Large intestine (tissue), 3 donors: ENCODE data around the gene FABP2. TPM values are rescaled to one million over a fixed set of nuclear protein-coding genes. Genes with fewer than 3 reads are reported as not detected.
"Not testable (repeated sequence)": the region's sequence is repeated elsewhere in the genome, so short reads cannot be mapped to it uniquely, and the experiment has no call there.

Experiments
- DNase-seq, 2 donors: peaks; one replicate each; pipeline versions ENCODE4 v3.0.0 to v3.0.0-alpha.2; 2013
- H3K27ac ChIP-seq: one replicate; pipeline ENCODE4 v1.5.1; 2013; ENCODE audit warnings: low read length
- H3K27me3 ChIP-seq: 2 replicates; pipeline ENCODE4 v1.6.1; 2013; ENCODE audit warnings: low read length; ENCODE audit not compliant: control insufficient read depth, insufficient read depth
- H3K36me3 ChIP-seq: 2 replicates; pipeline ENCODE4 v1.6.1; 2013; ENCODE audit warnings: low read length; ENCODE audit not compliant: control insufficient read depth, insufficient read depth
- H3K4me1 ChIP-seq: one replicate; pipeline ENCODE4 v1.6.1; 2013; ENCODE audit warnings: low read length; ENCODE audit not compliant: control insufficient read depth, insufficient read depth
- H3K4me3 ChIP-seq: one replicate; pipeline ENCODE4 v1.5.1; 2013; ENCODE audit warnings: low read length
- H3K9me3 ChIP-seq: one replicate; pipeline ENCODE4 v1.6.1; 2013; ENCODE audit warnings: mild to moderate bottlenecking, low read depth, low read length, moderate library complexity; ENCODE audit not compliant: control insufficient read depth
- WGBS: methylation state at CpG from one replicate; pipeline ENCODE4 v1.1.5; 2013; ENCODE audit warnings: low lambda C conversion rate; ENCODE audit not compliant: insufficient coverage; 5-methylcytosine and 5-hydroxymethylcytosine counted together
- polyA plus RNA-seq: library from polyadenylated mRNA; unstranded; fragments of 120-200 nt; gene quantifications from one replicate; pipeline ENCODE4 v1.2.1, GENCODE V29; 2013

FABP2 gene
- polyA plus RNA-seq, 1 donor, result 146 TPM

DNA sequence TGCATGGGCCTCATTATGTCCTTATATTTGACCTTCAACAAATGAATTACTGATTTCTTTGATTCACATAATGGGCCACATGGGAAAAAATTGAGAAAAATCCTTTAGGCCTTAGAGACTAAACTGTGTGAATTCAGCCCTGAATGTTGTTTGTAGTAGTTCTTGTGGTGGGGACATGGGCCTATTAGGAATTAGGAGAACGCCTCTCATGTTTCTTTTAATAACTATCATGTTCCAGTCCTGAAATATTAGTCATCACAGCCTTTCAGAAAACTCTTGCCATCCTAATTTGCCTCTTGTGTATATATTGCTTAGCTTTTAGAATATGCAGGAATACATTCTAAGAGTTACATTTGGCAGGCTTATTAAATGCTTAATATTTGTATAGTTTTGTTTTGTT is 34.1 kb upstream of the FABP2 start:
- not testable (repeated sequence) for H3K36me3 ChIP-seq, DNase-seq, H3K9me3 ChIP-seq, H3K27ac ChIP-seq, H3K4me3 ChIP-seq, H3K27me3 ChIP-seq, H3K4me1 ChIP-seq
- whole genome bisulfite sequencing, result no CpG with 5 or more reads among the region's 1 CpG

DNA sequence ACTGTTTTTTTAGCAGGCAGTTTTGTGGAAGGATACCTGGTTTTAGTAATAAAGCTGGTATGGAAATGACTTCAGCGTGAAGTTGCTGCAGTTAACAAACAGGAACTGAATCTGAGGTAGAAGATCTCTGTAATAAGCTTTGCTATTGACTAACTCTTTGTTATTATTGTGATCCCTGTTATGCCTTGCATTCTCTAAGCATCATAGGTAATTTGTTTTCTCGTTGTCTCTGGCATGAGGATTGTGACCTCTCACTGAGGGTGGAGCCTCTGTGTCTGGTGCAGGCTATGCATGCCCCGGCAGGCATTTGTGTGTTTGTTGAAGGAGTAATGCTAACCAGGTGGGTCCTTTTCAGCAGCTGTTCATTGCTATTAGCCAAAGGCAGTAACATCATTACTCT is 31.4 kb upstream of the FABP2 start:
- H3K27me3 ChIP-seq, H3K9me3 ChIP-seq, H3K27ac ChIP-seq, H3K4me1 ChIP-seq, DNase-seq, H3K36me3 ChIP-seq, H3K4me3 ChIP-seq: not testable (repeated sequence)
- WGBS, result no CpG with 5 or more reads among the region's 3 CpGs

DNA sequence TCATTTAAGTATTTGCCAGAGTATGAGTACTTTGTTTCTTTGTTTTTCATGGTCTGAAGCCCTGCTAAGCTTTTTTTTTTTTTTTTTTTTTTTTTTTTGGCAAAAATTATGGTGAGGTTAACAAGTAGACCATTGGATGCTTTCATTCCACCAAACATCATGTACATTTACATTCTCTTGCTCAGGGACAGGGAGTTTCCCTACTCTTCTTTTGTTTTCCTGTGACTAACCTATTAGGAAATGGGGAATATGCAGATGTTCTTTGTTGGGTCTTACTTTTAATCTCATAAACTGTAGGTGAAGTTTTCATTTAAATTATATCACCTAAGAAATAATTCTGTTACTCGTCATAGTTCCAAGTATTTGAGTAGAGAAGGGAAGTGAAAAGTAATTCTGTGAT is 26.2 kb upstream of the FABP2 start:
- H3K9me3 ChIP-seq, H3K27ac ChIP-seq, H3K4me3 ChIP-seq, DNase-seq, H3K36me3 ChIP-seq, H3K27me3 ChIP-seq, H3K4me1 ChIP-seq: not testable (repeated sequence)
- no CpG with 5 or more reads among the region's 1 CpG for WGBS

DNA sequence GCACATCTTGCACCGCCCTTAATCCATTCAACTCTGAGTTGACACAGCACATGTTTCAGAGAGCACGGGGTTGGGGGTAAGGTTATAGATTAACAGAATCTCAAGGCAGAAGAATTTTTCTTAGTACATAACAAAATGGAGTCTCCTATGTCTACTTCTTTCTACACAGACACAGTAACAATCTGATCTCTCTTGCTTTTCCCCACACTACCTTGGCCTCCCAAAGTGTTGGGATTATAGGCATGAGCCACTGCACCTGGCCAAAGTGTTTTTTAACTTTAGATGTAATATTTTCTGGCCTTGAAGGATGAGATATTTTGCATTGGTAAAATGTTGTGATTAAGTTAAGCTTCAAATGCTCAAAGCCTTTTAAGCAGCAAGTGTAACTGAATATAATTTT is 21.4 kb upstream of the FABP2 start:
- not testable (repeated sequence) for H3K9me3 ChIP-seq, H3K4me3 ChIP-seq, DNase-seq, H3K27me3 ChIP-seq, H3K36me3 ChIP-seq, H3K27ac ChIP-seq, H3K4me1 ChIP-seq
- WGBS, result no CpG with 5 or more reads among the region's 2 CpGs

DNA sequence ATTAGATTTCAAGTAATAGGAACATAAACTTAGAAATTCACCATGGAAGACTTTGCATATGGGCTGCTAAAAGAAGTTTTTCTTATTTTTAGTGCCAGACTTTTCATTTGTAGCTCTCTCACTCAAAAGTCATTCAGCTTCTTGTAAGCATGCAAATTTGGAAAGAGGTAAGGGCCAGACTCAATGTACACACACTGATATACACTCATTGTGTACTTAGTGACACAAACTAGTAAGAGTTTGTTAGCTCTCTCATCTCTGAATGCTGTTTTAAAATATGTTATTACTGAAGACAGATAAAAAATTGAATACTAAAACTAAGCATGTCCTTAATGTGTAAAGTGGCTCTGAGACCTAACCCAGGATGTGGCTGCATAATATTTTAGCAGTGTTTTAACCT is 18.0 kb upstream of the FABP2 start:
- H3K27me3 ChIP-seq, H3K4me3 ChIP-seq, H3K4me1 ChIP-seq, H3K36me3 ChIP-seq, H3K27ac ChIP-seq, DNase-seq, H3K9me3 ChIP-seq: not testable (repeated sequence)

DNA sequence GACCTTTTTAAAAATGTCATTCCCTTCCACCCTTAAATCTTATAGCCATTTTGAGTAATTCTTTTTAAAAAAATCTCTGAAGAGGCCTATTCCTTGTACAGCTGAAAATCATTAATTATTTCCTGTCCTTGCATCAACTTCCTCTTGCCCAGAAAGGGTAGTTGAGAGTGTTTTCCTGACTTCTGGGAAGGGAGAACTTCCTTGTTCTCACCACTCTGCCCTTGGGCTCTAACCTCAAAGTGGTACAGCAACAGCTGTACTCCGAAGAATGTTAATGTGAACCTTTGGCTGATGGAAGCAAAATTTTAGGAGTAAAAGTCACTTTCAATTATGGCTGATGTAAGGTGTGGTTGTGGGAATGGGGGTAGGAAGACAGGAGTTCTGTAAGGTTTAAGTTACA is 15.1 kb upstream of the FABP2 start:
- Histone ChIP-seq H3K4me1 (no peaks in the 10 kb centered on the region), H3K36me3 (no peaks in the 10 kb centered on the region), H3K4me3 (no peak overlapping the region), H3K27me3 (no peaks in the 10 kb centered on the region), H3K9me3 (no peaks in the 10 kb centered on the region), H3K27ac (no peak overlapping the region)
- no CpG with 5 or more reads among the region's 1 CpG for WGBS
- DNase-seq, result no peak

DNA sequence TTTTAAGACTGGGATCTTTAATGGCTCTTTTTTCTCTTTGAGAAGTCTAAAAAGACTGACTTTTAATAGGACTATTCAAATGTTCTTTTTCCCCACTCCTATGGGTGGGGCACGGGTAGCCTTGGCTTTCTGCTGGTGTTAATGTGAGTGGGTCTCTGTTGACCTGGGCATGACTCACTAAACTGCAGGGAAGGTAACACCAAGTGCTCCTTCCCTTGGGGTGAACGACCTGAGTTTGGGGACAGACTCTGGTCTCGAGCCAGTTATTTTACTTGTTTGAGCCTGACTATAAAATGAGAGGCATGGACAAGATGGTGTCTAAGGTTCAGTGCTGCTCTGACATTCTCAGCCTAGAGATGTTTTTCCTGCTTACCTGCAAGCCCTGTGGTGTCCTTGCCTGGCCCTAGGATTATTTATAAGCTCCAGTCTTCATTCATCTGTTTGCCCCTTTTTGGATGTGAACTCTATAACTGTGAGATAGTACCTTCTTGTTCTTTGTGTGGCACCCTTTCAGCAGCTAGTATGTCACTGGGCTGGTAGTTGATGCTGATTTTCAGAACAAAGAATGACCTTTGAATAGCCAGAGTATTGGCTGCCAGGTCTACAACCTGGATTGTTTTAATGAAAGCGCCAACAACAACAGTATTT is 14.5 kb upstream of the FABP2 start:
- 100% methylated on average over 1 of the region's 4 CpGs for WGBS
- H3K27me3 ChIP-seq, H3K9me3 ChIP-seq, H3K36me3 ChIP-seq, H3K4me3 ChIP-seq, H3K4me1 ChIP-seq, DNase-seq, H3K27ac ChIP-seq: not testable (repeated sequence)

DNA sequence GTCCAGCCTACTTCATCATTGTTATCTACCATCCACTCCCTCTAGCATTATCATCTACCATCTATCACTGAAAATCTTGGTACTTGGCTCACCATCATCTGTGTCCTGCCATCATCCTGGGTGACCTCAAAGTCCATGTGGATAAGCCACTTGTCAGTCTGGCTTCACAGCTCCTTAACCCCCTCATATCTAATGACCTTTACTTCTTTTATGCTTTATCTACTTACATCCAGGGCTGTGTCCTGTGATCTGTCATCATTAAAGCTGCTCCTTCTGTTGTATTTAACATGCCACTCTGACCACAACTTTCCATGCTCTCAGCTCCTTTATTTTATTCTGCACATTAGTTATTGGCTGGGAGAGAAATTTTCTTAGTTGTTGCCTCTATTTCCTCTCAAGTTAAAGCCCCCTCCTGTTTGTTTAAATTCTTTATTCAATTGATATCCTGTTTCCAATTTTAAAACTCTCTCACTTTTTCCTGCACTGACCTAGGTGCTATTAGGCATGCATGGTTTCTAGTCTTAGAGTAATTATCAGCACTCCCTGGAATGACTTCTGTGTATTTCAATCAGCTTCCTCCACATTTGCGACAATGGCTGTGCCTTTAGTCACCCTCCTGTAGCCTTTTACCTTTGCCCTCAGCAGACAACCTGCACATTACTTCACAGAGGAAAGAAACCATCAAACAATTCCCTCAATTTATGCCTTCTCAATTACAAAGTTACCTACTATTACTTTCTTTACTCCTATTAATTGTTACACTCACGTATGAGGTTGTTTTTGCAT is 8.1 kb upstream of the FABP2 start:
- H3K9me3 ChIP-seq, result no peaks in the 10 kb centered on the region
- DNase-seq, result peak; percentile 42 to 57
- no peaks in the 10 kb centered on the region for H3K4me1 ChIP-seq
- H3K27me3 ChIP-seq, result no peaks in the 10 kb centered on the region
- H3K27ac ChIP-seq, result peak overlapping the region; percentile 0
- H3K4me3 ChIP-seq, result no peak overlapping the region
- WGBS, result 100% methylated on average over 1 of the region's 2 CpGs
- no peaks in the 10 kb centered on the region for H3K36me3 ChIP-seq

DNA sequence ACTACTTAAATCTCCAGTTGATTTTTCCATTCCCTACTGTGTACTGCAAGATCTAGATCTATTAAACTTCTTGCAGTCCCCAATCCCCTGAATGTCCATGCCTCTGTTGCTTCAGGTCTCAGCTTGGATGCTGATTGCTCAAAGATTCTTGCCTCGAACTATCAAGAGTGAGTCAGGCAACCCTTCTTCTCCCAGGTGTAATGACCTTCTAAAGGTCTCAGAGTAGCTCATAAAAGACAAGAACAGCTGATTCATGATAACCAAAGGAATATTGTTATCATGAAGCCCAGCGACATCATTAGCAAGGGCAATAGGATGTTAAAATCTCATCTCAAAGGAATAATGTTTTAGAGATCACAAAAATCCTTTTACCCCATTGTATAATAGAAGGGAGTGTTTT is 6.8 kb upstream of the FABP2 start:
- no peaks in the 10 kb centered on the region for H3K9me3 ChIP-seq
- DNase-seq, result peak; percentile 39 to 68
- no peaks in the 10 kb centered on the region for H3K36me3 ChIP-seq
- H3K27me3 ChIP-seq, result no peaks in the 10 kb centered on the region
- H3K4me1 ChIP-seq, result peaks cover 2% of the 10 kb centered on the region
- no peak overlapping the region for H3K4me3 ChIP-seq
- peak overlapping the region; percentile 12 for H3K27ac ChIP-seq
- 33% methylated on average over 1 of the region's 2 CpGs for WGBS

DNA sequence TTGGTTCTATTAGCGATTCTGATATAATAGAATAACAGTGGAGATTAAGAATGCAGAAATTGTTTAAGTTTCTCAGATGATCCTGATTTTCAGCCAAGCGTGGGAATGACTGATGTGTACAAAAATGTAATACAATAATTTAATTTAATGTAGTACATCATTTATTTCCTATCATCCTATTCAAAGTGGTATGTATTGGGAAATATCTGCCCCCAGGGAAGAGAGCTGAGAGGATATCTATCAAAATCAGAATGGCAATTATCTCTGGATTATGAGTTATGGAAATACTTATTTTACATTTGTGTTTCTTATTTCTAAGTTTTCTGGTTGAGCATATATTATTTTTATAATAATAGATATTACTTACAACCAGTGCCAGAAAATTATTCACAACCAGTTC is 3.9 kb downstream of the FABP2 start:
- Histone ChIP-seq H3K27me3 (no peaks in the 10 kb centered on the region), H3K4me3 (peak overlapping the region; percentile 61), H3K36me3 (peaks cover 3% of the 10 kb centered on the region), H3K9me3 (no peaks in the 10 kb centered on the region), H3K4me1 (peaks cover 9% of the 10 kb centered on the region), H3K27ac (no peak overlapping the region)
- 70% methylated on average over 2 of the region's 2 CpGs for WGBS
- no peak for DNase-seq

DNA sequence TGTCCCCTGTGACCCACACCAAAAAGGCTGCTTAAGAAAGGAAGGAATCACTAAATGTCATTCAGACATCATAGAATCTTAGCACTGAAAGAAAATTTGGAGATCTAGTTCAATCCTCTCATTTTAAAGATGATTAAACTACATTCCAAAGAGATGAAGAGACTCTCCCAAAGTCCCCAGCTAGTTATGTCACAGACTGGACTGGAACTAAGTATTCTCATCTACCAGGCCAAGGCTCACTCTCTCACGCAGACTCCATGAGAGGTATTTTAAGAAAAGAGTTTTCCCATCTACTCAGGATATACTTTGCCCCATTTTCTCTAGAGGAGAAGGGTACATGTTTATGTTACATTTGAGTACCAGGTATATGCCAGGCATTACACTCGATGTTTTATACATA is 6.9 kb downstream of the FABP2 start:
- peaks cover 3% of the 10 kb centered on the region for H3K36me3 ChIP-seq
- peaks cover 3% of the 10 kb centered on the region for H3K4me1 ChIP-seq
- no CpG with 5 or more reads among the region's 2 CpGs for WGBS
- H3K4me3 ChIP-seq, result no peak overlapping the region
- H3K9me3 ChIP-seq, result no peaks in the 10 kb centered on the region
- H3K27ac ChIP-seq, result no peak overlapping the region
- no peak for DNase-seq
- no peaks in the 10 kb centered on the region for H3K27me3 ChIP-seq
